ENCODE measurements around the gene SYT9. TPM values are rescaled to one million over a fixed set of nuclear protein-coding genes. Genes with fewer than 3 reads are reported as not detected.

Gene SYT9
- polyA plus RNA-seq, 1 of the 3 experiments (the other 2 are of a cell fraction): 0.10 TPM

- H3K4me1 ChIP-seq (ENCODE audit: control insufficient read depth in 1 of 2, insufficient read depth in 2 of 2, low read depth in 1 of 2, low read length in 1 of 2): peaks cover 0 to 2% of the 10 kb centered on the region in 2 experiments; a peak in 2 of 4 replicates
- H4K20me1 ChIP-seq (ENCODE audit: insufficient read depth): no peaks in the 10 kb centered on the region
- H3K36me3 ChIP-seq (replicated peaks in 1 of 2; ENCODE audit: control insufficient read depth in 1 of 2, insufficient read depth in 2 of 2, low read length in 1 of 2): no peaks in the 10 kb centered on the region
- H3K4me3 ChIP-seq (ENCODE audit: low read depth in 2 of 2, low read length in 1 of 2): no peak overlapping the region
- H3K27me3 ChIP-seq (ENCODE audit: insufficient read depth): no peaks in the 10 kb centered on the region
- H2AFZ ChIP-seq (ENCODE audit: low read depth): no peak overlapping the region
- no peak overlapping the region for H3K9ac ChIP-seq
- no peak overlapping the region for H3K4me2 ChIP-seq
- ChIA-PET POLR2A (no interaction called here), CTCF (no interaction called here)
- no peaks in the 10 kb centered on the region for H3K79me2 ChIP-seq (ENCODE audit: insufficient read depth)
- TF ChIP-seq FOXJ3 (CRISPR knock-in tag; IDR thresholded peaks at IDR 0.05): no peak
- TF ChIP-seq MXI1 (IDR thresholded peaks at IDR 0.05; ENCODE audit: low read depth, low read length): no peak
- no peak for TF ChIP-seq USF2 (IDR thresholded peaks at IDR 0.05; ENCODE audit: borderline replicate concordance, low read depth, low read length)
- TF ChIP-seq FOSL2 (IDR thresholded peaks at IDR 0.05; ENCODE audit: borderline replicate concordance, low read depth): no peak
- no peak for TF ChIP-seq POLR2AphosphoS5 (IDR thresholded peaks at IDR 0.05; ENCODE audit: low read depth, low read length)
- no peak; the same call in 1 of the 2 replicates for TF ChIP-seq RCOR1 (IDR thresholded peaks at IDR 0.05; ENCODE audit: low read length)
- TF ChIP-seq, protein P1, sequence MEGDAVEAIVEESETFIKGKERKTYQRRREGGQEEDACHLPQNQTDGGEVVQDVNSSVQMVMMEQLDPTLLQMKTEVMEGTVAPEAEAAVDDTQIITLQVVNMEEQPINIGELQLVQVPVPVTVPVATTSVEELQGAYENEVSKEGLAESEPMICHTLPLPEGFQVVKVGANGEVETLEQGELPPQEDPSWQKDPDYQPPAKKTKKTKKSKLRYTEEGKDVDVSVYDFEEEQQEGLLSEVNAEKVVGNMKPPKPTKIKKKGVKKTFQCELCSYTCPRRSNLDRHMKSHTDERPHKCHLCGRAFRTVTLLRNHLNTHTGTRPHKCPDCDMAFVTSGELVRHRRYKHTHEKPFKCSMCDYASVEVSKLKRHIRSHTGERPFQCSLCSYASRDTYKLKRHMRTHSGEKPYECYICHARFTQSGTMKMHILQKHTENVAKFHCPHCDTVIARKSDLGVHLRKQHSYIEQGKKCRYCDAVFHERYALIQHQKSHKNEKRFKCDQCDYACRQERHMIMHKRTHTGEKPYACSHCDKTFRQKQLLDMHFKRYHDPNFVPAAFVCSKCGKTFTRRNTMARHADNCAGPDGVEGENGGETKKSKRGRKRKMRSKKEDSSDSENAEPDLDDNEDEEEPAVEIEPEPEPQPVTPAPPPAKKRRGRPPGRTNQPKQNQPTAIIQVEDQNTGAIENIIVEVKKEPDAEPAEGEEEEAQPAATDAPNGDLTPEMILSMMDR (IDR thresholded peaks at IDR 0.05): no peak
- TF ChIP-seq GABPA (IDR thresholded peaks at IDR 0.05; ENCODE audit: low read depth): no peak
- TF ChIP-seq TEAD4 (IDR thresholded peaks at IDR 0.05; ENCODE audit: borderline replicate concordance, insufficient read depth): no peak
- no peak for TF ChIP-seq ELF1 (IDR thresholded peaks at IDR 0.05)
- TF ChIP-seq NRF1 (IDR thresholded peaks at IDR 0.05; ENCODE audit: low read depth, low read length): no peak
- TF ChIP-seq GATA2 (CRISPR knock-in tag; IDR thresholded peaks at IDR 0.05): no peak
- no peak for TF ChIP-seq PBX3 (IDR thresholded peaks at IDR 0.05)
- TF ChIP-seq SIN3A (IDR thresholded peaks at IDR 0.05; ENCODE audit: borderline replicate concordance, low read depth, low read length): no peak
- no peak for TF ChIP-seq SMC3 (IDR thresholded peaks at IDR 0.05; ENCODE audit: low read depth, low read length)
- TF ChIP-seq, protein P2, sequence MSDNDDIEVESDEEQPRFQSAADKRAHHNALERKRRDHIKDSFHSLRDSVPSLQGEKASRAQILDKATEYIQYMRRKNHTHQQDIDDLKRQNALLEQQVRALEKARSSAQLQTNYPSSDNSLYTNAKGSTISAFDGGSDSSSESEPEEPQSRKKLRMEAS (IDR thresholded peaks at IDR 0.05; ENCODE audit: low read depth): no peak
- TF ChIP-seq CHD2 (IDR thresholded peaks at IDR 0.05; ENCODE audit: low read length, partially characterized antibody): no peak
- TF ChIP-seq IRF3 (IDR thresholded peaks at IDR 0.05; ENCODE audit: low read depth, low read length): no peak
- TF ChIP-seq EZH2phosphoT487 (IDR thresholded peaks at IDR 0.05; ENCODE audit: borderline replicate concordance, low read depth): no peak
- H3F3A ChIP-seq (replicated peaks; ENCODE audit: insufficient read depth): no peaks in the 10 kb centered on the region
- WGBS (ENCODE audit: low lambda C conversion rate): 11% methylated on average over 1 of the region's 1 CpG
- H3K9me3 ChIP-seq: no peaks in the 10 kb centered on the region
- 0 out of 2 replicates have a peak, but pooled peaks cover 2% of the 10 kb centered on the region for H3K9me2 ChIP-seq
- DNase-seq: no peak
- no peak overlapping the region for H3K27ac ChIP-seq (ENCODE audit: low read depth in 2 of 2, low read length in 1 of 2)
Measured at GRCh38 chr11:7268758-7269157, 17.1 kb downstream of the SYT9 start.
